T-helper 1 cell (primary cell): ENCODE results near the gene PFDN2.

Source experiments
- DNase-seq, 5 donors: peaks; one replicate each; pipeline ENCODE4 v3.0.0-alpha.2; 2012 to 2020

The PFDN2 gene

DNA sequence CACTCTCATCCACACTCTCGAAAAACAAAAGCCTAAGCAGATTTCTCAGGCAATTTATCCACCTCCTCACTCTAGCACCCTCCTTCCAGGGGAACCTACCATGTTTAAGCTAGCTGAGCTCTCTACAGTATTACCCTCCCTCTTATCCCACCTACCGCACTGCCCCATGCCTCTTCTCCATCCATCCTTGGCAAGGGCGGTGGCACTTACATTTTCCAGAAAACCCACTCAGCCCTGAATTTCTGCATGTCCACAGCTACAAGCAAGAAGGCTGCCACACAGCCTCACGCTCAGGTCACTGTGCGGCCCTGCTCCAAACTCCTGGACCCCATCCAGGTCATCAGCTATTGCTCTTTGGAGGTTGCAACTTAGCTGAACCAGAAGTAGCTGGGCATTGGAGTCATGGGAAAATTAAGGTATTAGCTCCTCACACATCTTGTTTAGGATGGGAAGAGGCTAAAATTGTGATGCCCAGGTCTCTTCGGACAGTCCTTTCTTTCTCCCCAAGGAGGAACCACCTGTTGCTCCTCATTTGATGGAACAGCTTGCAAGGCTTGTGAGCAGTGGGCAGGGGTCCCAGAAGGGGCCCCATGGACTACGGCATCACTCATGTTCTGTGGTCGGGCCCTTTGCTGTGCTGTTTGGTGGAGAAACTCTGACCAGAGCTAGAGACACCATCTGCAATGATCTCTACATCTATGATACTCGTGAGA, 18.6 kb downstream of the PFDN2 start:
- DNase-seq: no peak

DNA sequence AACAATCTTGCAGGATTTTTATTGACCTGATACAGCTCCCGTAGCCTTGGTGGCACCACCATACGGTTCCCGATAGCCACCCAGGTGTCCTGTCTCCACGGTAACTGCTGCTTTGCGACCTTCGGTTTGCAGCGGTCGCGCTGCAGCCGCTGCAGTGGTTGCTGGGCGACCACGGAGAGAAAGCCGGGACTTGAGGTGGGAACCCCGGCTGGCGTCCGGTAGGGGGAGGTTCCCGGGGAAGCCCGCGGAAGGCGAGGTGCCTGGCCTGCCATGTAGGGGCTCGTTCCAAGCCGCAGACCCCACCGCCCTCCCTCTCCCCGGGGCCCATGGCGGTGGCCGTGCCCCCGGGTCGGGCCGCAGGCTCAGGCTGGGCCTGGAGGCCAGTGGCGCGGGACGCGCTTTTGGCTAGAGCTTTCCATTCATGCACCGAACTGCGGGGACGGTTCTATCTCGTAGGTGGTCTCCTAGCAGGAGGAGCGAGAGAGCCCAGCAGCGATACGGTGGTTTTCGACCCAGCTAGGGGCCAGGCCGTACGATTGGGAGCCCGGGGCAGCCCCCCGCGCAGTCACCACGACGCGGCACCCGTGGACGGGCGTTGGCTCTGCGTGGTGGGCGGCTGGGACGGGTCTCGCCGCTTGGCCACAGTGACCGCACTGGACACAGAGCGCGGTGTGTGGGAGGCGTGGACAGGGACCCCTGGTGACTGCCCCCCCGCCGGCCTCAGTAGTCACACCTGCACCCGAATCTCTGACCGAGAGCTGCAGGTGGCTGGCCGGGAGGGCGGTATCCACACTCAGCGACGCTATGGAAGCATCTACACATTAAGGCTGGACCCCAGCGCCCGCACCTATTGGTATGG, 19.4 kb downstream of the PFDN2 start, which contains the start of gene KLHDC9:
Gene KLHDC9, plus strand, starts transcription at position 152 of the 859 bp plus-strand sequence. Its CDS starts 175 bp downstream, at position 327.
- DNase-seq: peak; percentile 50 to 89 (median 55)

DNA sequence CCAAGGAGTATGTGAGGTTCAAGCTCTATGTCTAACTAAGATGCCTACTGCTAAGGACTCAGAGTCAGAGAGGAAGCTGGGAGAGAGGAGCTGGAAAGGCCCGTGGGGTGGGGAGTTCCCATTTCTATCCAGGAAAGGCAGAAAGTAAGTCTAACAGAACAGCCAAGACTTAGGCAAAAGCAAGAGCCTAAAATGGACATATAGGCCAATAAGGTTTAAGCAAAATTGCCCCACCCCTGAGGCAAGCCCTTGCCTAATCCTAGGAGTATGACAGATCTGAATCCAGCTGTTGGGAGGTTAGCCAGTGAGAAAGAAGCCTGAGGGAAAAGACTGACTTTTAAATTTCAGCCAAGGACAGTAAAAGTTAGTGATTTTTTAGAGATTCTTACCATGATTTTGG, 21.3 kb downstream of the PFDN2 start:
- no peak for DNase-seq

DNA sequence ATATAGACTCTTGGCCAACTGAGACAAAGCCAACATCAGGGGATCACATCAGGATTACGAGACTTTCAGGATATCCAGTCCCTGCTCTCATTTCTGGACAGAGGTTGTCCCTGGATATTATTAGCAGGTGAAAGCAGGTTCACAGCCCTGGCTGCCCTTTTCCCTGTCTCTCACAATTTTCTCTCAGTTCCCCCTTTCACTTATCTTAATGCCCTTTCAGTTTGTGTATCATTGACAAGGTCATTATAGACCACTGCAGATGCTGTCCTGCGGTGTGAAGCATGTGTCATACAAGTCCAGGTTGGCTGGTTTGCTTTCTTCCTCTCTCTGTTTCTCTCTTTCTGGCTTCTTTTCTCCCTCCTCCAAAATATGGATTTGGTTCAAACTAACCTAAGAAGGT, 21.8 kb downstream of the PFDN2 start:
- DNase-seq: no peak

DNA sequence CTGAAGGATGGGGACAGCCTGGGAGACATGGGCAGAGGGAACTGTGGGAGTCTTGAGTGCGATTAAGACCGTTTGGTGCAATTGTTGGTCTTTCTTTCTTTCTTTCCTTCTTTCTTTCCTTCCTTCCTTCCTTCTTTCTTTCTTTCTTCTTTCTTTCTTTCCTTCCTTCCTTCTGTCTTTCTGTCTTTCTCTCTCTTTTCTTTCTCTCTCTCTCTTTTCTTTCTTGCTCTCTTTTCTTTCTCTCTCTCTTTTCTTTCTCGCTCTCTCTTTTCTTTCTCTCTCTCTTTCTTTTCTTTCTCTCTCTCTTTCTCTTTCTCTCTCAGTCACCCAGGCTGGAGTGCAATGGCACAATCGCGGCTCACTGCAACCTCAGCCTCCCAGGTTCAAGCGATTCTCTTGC, 22.6 kb downstream of the PFDN2 start:
- no peak for DNase-seq

DNA sequence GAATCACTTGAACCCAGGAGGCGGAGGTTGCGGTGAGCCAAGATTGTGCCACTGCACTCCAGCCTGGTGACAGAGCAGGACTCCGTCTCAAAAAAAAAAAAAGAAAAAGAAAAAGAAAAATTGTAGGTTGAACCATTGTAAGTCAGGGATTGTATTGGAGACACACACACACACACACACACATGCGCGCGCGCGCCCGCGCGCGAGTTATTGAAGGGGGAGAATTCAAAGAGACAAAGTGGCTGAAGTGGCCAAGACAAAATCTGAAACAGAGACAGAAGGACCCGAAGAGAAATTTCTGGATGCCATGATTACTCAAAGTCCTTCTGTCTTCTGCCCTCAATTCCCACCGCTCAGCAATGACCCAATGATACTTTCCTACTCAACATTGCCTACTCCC, 23.4 kb downstream of the PFDN2 start:
- no peak for DNase-seq

GRCh38 chr1:161092621-161093028, 25.2 kb downstream of the PFDN2 start:
- DNase-seq: peak in 1 of 5 donors; percentile 14

- no peak for DNase-seq
Observed at GRCh38 chr1:161091796-161092507, 25.9 kb downstream of the PFDN2 start.

- no peak for DNase-seq
Observed at GRCh38 chr1:161091093-161091492, 26.7 kb downstream of the PFDN2 start.

DNA sequence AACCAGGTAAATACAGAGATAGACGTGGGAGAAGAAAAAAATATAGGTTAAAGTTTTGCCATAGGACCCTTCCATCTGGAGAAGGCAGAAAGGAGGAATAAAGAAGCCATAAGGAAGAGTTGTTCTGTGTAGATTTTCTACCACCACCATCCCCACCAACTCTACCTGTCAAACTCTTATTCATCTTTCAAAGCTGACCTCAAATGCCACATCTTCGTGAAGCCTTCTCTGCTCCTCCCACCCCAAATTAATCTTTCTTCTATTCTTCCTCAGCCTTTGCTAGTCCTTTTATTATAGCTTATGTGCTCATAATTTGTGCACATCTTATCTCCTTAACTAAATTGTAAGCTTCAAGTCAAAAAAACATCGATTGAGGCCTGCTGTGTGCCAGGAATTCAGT, 27.2 kb downstream of the PFDN2 start:
- no peak for DNase-seq

- no peak for DNase-seq
Observed at GRCh38 chr1:161089938-161090337, 27.9 kb downstream of the PFDN2 start.

DNA sequence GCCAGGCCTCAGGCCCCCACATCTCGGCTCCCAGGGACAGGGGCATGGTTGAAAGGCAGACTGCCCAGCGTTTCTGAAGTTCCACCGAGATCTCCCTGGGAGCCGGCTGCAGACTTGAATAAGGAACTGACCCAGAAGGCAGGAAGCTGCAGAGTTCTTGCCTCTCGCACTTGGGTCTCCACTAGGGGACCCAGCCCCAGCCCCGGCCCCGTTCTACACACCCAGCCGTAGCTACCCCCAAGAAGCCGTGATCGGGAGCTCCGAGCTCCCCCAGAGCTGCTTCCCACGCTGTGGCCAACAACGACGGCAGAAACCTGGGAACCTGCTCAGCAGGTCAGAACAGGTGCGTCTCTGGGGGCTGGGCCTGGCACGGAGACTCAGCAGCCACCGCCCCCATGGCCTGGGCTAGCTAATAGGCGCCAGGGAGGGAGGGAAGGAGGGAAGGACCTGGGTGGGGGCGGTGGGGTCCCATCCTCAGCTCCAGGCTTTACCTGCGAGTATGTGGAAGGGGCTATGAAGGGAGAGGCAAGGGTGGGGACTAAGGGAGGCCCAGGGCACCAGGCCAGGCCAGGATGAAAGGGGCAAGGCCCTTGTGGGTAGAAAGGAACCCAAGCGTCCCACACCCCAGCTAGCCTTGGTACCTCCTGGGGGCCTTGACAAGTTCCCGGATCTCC, 28.4 kb downstream of the PFDN2 start, which contains the start of gene NECTIN4:
Gene NECTIN4, minus strand, starts transcription at position 308 of the 674 bp plus-strand sequence. Its CDS starts 262 bp downstream, at position 46.
- no peak for DNase-seq

DNA sequence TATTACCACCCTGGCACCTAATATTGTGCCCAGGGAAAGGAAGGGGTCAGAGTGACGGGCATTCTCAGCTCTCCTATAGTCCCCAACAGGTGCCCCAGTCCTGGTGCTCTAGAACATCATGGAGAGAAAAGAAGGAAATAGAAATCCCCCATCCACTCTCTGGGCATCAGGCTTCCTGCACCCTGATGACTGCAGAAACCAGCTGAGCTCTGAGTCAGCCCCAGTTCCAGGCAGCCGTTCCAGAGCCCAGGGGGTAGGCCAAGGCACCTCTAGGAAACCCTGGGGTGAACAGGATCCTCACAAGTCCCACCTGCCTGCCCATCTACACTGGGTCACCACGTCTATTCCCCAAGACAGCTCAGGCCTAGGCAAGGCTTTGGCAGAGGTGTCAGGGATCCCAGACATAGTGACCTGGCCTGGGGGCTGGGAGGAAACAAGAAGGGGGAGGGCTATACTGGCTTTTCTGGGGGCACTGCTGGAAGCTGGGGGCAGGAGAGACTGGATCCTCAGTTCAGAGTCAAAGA, 29.2 kb downstream of the PFDN2 start:
- DNase-seq: no peak

- DNase-seq: no peak
Observed at GRCh38 chr1:161086457-161086856, 31.4 kb downstream of the PFDN2 start.

DNA sequence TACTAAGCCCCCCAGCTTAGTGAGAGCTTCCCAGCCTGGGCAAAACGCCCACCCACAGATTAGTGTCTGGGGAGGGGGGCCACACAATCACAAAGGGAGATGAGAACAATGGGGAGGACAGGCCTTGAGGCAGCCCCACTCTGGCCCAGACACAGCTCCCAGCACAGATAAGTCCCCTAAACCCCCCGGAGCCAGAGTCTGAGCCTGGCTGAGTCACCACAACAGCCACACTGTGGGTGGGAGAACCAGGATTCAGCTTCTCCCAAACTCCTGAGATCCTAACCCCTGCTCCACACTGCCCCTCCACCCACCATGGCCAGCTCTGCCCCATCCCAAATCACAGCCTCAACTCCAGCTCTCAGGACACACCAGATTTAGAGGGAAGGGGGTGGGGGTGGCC, 32.7 kb downstream of the PFDN2 start:
- DNase-seq: no peak

DNA sequence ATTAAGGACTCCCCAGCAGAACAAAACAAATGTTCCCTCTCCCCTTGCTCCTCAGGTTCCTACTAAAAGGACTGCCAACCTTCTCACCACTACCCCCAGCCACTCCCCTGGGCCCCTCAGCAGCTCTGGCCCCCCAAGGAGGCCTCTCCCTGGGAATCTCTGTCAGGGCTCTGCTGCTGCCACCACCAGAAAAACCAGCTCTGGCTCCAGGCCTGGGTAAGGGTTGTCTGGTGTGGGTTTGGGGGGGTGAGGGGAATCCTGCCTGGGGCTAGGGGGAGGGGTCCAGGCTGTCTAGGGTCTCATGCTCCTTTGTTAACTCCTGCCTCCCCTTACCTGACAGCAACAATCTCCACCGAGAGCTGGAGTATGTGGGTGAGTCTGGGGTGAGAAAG, 33.2 kb downstream of the PFDN2 start:
- DNase-seq: no peak

GRCh38 chr1:161083748-161084596, 33.9 kb downstream of the PFDN2 start:
- DNase-seq: no peak

GRCh38 chr1:161082996-161083747, 34.7 kb downstream of the PFDN2 start:
- no peak for DNase-seq

DNA sequence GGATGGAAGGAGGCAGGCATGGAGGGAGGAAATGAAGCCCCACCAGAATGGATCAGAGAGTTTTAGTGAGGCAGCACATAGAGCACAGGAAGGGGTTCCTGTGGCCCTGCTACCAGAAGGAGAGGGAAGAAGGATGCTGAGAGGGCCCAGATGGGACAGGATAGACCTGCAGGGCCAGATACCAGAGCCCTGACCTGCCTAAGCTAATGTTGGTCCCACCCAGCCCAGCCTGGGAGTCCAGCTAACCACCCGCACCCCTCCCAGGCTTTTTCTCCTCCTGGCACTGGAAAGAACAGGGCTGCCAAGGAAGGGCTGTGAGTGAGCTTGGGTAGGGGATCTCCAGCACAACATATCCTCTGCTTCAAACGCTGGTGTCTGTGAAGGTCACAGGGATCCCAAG, 35.4 kb downstream of the PFDN2 start:
- no peak for DNase-seq

DNA sequence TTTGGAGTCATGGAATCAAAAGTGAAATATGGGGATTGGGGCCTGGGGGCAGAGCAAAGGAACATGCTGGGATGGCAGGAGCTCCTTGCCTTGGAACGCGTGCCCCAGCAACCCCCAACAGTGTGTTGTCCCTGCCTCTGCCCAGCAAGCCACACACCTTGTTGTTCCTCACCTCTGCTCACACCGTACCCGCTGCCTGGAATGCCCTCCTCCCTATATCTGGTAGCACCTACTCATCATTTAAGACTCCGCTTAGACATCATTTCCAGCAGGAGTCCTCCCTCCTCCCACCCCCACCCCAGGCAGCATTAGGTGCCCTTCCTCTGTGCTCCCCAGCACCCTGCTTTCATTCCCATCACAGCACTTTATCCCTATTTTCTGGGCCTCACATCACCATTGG, 36.3 kb downstream of the PFDN2 start:
- no peak for DNase-seq
